GM23338 (cell line): Measurements from ENCODE around the gene UGT2B10. TPM values are rescaled to one million over a fixed set of nuclear protein-coding genes. Genes with fewer than 3 reads are reported as not detected.

Experiments
- ATAC-seq: fragments of 200-7000 bp; cut with Tn5 transposase; 3 replicates; pipeline ENCODE4 v1.9.1; 2020
- DNase-seq: peaks from one replicate; pipeline ENCODE4 v3.0.0-alpha.2; 2015; ENCODE audit warnings: low spot score
- H2AFZ ChIP-seq: fragments of 200-600 bp; sonication (generic); 2 replicates; pipeline ENCODE4 v1.8.0; 2016; ENCODE audit warnings: antibody characterized with exemption, mild to moderate bottlenecking, moderate library complexity
- H3F3A ChIP-seq: fragments of 200-600 bp; sonication (generic); replicated peaks from 2 replicates; pipeline ENCODE4 v1.8.0; 2017; ENCODE audit warnings: antibody characterized with exemption, mixed run types, low read depth
- H3K27ac ChIP-seq: fragments of 200-600 bp; sonication (generic); 2 replicates; pipeline ENCODE4 v1.6.1; 2016; ENCODE audit warnings: low read depth
- H3K27me3 ChIP-seq: fragments of 200-600 bp; sonication (generic); 2 replicates; pipeline ENCODE4 v1.8.0; 2016; ENCODE audit warnings: mild to moderate bottlenecking, mixed run types, moderate library complexity; ENCODE audit not compliant: insufficient read depth
- H3K36me3 ChIP-seq: fragments of 200-600 bp; sonication (generic); 2 replicates; pipeline ENCODE4 v1.8.0; 2016; ENCODE audit warnings: mild to moderate bottlenecking; ENCODE audit not compliant: insufficient read depth
- H3K4me1 ChIP-seq: fragments of 200-600 bp; sonication (generic); 2 replicates; pipeline ENCODE4 v1.8.0; 2016; ENCODE audit warnings: mild to moderate bottlenecking, moderate library complexity; ENCODE audit not compliant: insufficient read depth
- H3K4me2 ChIP-seq: fragments of 200-600 bp; sonication (generic); 2 replicates; pipeline ENCODE4 v1.7.1; 2017; ENCODE audit warnings: mixed run types
- H3K4me3 ChIP-seq: fragments of 200-600 bp; sonication (generic); 2 replicates; pipeline ENCODE4 v1.6.1; 2016; ENCODE audit warnings: mixed run types
- H3K79me2 ChIP-seq: fragments of 200-600 bp; sonication (generic); replicated peaks from 2 replicates; pipeline ENCODE4 v1.8.0; 2017; ENCODE audit warnings: mild to moderate bottlenecking; ENCODE audit not compliant: insufficient read depth
- H3K9me2 ChIP-seq: fragments of 200-600 bp; sonication (generic); 2 replicates; pipeline ENCODE4 v1.8.0; 2017; ENCODE audit not compliant: insufficient read depth
- H4K20me1 ChIP-seq: fragments of 200-600 bp; sonication (generic); replicated peaks from 2 replicates; pipeline ENCODE4 v1.8.0; 2017; ENCODE audit warnings: mild to moderate bottlenecking; ENCODE audit not compliant: insufficient read depth
- H3K27ac Mint-ChIP-seq: 2 replicates; pipeline ENCODE4 v1.8.0; 2020; ENCODE audit warnings: inconsistent platforms, mild to moderate bottlenecking, moderate library complexity, mixed read lengths
- H3K27me3 Mint-ChIP-seq: 3 replicates; pipeline ENCODE4 v1.8.0; 2022; ENCODE audit warnings: low read depth, mild to moderate bottlenecking, moderate library complexity, mixed read lengths, inconsistent platforms; ENCODE audit not compliant: insufficient read depth, poor library complexity
- H3K36me3 Mint-ChIP-seq: 3 replicates; pipeline ENCODE4 v1.8.0; 2021; ENCODE audit warnings: low read depth, mild to moderate bottlenecking, inconsistent platforms, moderate library complexity, mixed read lengths
- H3K4me1 Mint-ChIP-seq: 3 replicates; pipeline ENCODE4 v1.8.0; 2020; ENCODE audit warnings: mild to moderate bottlenecking, inconsistent platforms, mixed read lengths
- H3K4me3 Mint-ChIP-seq: 3 replicates; pipeline ENCODE4 v1.8.0; 2021; ENCODE audit warnings: moderate library complexity, mild to moderate bottlenecking, inconsistent platforms, mixed read lengths
- H3K9me3 Mint-ChIP-seq: 3 replicates; pipeline ENCODE4 v1.8.0; 2020; ENCODE audit warnings: moderate library complexity, mild to moderate bottlenecking, inconsistent platforms, mixed read lengths
- CTCF ChIP-seq, 2 experiments: fragments of 200-600 bp in 1 of 2; sonication (generic) in 1 of 2; conservative IDR thresholded peaks; 2 replicates each; pipeline versions ENCODE4 v1.5.1 to v1.6.1; 2016 to 2017; ENCODE audit warnings: antibody characterized with exemption in 2 of 2, low read depth in 2 of 2, mild to moderate bottlenecking in 2 of 2, moderate library complexity in 1 of 2
- EZH2 ChIP-seq: fragments of 200-600 bp; sonication (generic); IDR thresholded peaks from one replicate; pipeline ENCODE4 v1.8.0; 2017; ENCODE audit warnings: antibody characterized with exemption, mild to moderate bottlenecking, low read depth; ENCODE audit not compliant: unreplicated experiment
- NANOG ChIP-seq: IDR thresholded peaks from 2 replicates; pipeline ENCODE4 v1.6.1; 2016; ENCODE audit warnings: antibody characterized with exemption, borderline replicate concordance
- STAT1 ChIP-seq: IDR thresholded peaks from one replicate; pipeline ENCODE4 v1.6.1; 2016; ENCODE audit warnings: antibody characterized with exemption; ENCODE audit not compliant: unreplicated experiment
- ZNF114 ChIP-seq: fragments of 250-450 bp; sonication (Bioruptor Pico); IDR thresholded peaks from 2 replicates; pipeline ENCODE4 v1.5.0; 2020; ENCODE audit warnings: mild to moderate bottlenecking, moderate library complexity
- polyA plus RNA-seq: library from polyadenylated mRNA; unstranded; fragments of >200 nt; fragmentation: Nextera tagmentation; extraction: Ambion mirVana; gene quantifications from 2 replicates; pipeline ENCODE4 v1.2.1, GENCODE V29; 2016
- total RNA-seq: library from RNA; depleted of rRNA; stranded (reverse); fragments of >200 nt; shearing (Covaris generic); gene quantifications from 2 replicates; pipeline ENCODE4 v1.2.3, GENCODE V29; 2014
- TF ChIP-seq, protein P1 (sequence below): fragments of 250-450 bp; sonication (Bioruptor Pico); IDR thresholded peaks from 2 replicates; pipeline ENCODE4 v1.5.0; 2020; ENCODE audit warnings: mild to moderate bottlenecking, moderate library complexity

Gene UGT2B10
- total and polyA plus RNA-seq, 2 experiments from 2014 or later: not detected

DNA sequence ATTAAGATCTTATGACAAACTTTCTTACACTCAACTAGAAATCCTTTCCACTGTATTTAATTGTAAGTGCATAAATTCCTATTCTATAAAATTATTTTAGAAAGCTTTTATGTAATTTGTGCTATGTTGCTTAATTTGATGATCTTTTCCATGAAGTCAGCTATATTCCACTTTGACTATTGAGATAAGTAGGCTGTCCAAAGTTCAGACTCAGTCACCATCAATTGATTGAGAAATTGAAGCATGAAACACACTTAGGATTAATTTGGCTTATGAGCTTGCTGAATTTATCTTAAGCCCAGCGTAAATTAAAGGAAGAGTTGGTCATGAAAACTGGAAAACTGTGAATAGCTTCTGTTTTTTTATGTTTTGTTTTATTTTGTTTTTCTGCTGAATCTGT, 18.7 kb upstream of the UGT2B10 start:
- TF ChIP-seq STAT1 (no peak), CTCF (conservative IDR thresholded peaks at IDR 0.05; ENCODE audit: low read depth in 2 of 2) (no peak), NANOG (no peak), EZH2 (no peak), ZNF114 (CRISPR knock-in tag) (no peak)
- TF ChIP-seq, protein P1, sequence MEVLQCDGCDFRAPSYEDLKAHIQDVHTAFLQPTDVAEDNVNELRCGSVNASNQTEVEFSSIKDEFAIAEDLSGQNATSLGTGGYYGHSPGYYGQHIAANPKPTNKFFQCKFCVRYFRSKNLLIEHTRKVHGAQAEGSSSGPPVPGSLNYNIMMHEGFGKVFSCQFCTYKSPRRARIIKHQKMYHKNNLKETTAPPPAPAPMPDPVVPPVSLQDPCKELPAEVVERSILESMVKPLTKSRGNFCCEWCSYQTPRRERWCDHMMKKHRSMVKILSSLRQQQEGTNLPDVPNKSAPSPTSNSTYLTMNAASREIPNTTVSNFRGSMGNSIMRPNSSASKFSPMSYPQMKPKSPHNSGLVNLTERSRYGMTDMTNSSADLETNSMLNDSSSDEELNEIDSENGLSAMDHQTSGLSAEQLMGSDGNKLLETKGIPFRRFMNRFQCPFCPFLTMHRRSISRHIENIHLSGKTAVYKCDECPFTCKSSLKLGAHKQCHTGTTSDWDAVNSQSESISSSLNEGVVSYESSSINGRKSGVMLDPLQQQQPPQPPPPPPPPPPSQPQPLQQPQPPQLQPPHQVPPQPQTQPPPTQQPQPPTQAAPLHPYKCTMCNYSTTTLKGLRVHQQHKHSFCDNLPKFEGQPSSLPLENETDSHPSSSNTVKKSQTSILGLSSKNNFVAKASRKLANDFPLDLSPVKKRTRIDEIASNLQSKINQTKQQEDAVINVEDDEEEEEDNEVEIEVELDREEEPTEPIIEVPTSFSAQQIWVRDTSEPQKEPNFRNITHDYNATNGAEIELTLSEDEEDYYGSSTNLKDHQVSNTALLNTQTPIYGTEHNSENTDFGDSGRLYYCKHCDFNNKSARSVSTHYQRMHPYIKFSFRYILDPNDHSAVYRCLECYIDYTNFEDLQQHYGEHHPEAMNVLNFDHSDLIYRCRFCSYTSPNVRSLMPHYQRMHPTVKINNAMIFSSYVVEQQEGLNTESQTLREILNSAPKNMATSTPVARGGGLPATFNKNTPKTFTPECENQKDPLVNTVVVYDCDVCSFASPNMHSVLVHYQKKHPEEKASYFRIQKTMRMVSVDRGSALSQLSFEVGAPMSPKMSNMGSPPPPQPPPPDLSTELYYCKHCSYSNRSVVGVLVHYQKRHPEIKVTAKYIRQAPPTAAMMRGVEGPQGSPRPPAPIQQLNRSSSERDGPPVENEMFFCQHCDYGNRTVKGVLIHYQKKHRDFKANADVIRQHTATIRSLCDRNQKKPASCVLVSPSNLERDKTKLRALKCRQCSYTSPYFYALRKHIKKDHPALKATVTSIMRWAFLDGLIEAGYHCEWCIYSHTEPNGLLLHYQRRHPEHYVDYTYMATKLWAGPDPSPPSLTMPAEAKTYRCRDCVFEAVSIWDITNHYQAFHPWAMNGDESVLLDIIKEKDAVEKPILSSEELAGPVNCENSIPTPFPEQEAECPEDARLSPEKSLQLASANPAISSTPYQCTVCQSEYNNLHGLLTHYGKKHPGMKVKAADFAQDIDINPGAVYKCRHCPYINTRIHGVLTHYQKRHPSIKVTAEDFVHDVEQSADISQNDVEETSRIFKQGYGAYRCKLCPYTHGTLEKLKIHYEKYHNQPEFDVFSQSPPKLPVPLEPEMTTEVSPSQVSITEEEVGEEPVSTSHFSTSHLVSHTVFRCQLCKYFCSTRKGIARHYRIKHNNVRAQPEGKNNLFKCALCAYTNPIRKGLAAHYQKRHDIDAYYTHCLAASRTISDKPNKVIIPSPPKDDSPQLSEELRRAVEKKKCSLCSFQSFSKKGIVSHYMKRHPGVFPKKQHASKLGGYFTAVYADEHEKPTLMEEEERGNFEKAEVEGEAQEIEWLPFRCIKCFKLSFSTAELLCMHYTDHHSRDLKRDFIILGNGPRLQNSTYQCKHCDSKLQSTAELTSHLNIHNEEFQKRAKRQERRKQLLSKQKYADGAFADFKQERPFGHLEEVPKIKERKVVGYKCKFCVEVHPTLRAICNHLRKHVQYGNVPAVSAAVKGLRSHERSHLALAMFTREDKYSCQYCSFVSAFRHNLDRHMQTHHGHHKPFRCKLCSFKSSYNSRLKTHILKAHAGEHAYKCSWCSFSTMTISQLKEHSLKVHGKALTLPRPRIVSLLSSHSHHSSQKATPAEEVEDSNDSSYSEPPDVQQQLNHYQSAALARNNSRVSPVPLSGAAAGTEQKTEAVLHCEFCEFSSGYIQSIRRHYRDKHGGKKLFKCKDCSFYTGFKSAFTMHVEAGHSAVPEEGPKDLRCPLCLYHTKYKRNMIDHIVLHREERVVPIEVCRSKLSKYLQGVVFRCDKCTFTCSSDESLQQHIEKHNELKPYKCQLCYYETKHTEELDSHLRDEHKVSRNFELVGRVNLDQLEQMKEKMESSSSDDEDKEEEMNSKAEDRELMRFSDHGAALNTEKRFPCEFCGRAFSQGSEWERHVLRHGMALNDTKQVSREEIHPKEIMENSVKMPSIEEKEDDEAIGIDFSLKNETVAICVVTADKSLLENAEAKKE: no peak
- Histone ChIP-seq H3K79me2 (no peaks in the 10 kb centered on the region), H3K4me3 (no peak overlapping the region), H3K27me3 (no peaks in the 10 kb centered on the region), H3F3A (no peaks in the 10 kb centered on the region), H2AFZ (no peak overlapping the region), H3K9me2 (no peaks in the 10 kb centered on the region), H3K36me3 (no peaks in the 10 kb centered on the region), H3K4me1 (no peaks in the 10 kb centered on the region), H4K20me1 (no peaks in the 10 kb centered on the region), H3K4me2 (no peak overlapping the region), H3K27ac (no peak overlapping the region)
- H3K4me3 Mint-ChIP-seq: no peak overlapping the region
- H3K36me3 Mint-ChIP-seq: no peaks in the 10 kb centered on the region
- no peaks in the 10 kb centered on the region; the same call in 2 of the 3 replicates for H3K9me3 Mint-ChIP-seq
- ATAC-seq: no peak
- peaks cover 11% of the 10 kb centered on the region for H3K4me1 Mint-ChIP-seq
- H3K27ac Mint-ChIP-seq: peak overlapping the region; percentile 92
- no peak for DNase-seq
- H3K27me3 Mint-ChIP-seq: no peaks in the 10 kb centered on the region
